Astrocyte (in vitro differentiated cells and primary cell): ENCODE measurements around the gene PCCA. TPM values are rescaled to one million over a fixed set of nuclear protein-coding genes. Genes with fewer than 3 reads are reported as not detected.

ENCODE experiments used
- DNase-seq: peaks from one replicate; pipeline ENCODE4 v3.0.0-alpha.2; 2010; ENCODE audit warnings: low read depth
- FAIRE-seq: peaks from 2 replicates; lab custom pipeline; 2011; peaks lifted over from hg19 to GRCh38; lab: Jason Lieb, UNC
- H2AFZ ChIP-seq: 2 replicates; pipeline ENCODE4 v1.6.0; 2012; ENCODE audit warnings: low read depth, low read length, inconsistent platforms
- H3K27ac ChIP-seq: 2 replicates; pipeline ENCODE4 v1.5.1; 2011; ENCODE audit warnings: low read depth, low read length, inconsistent platforms
- H3K27me3 ChIP-seq: 2 replicates; pipeline ENCODE4 v1.6.0; 2011; ENCODE audit warnings: low read length, inconsistent platforms; ENCODE audit not compliant: insufficient read depth
- H3K36me3 ChIP-seq: 2 replicates; pipeline ENCODE4 v1.5.1; 2011; ENCODE audit warnings: low read length, inconsistent platforms; ENCODE audit not compliant: insufficient read depth
- H3K4me1 ChIP-seq: 2 replicates; pipeline ENCODE4 v1.5.1; 2011; ENCODE audit warnings: low read length, inconsistent platforms; ENCODE audit not compliant: insufficient read depth
- H3K4me2 ChIP-seq: 2 replicates; pipeline ENCODE4 v1.6.0; 2012; ENCODE audit warnings: low read length, inconsistent platforms
- H3K4me3 ChIP-seq: 2 replicates; pipeline ENCODE4 v1.5.1; 2011; ENCODE audit warnings: low read depth, mild to moderate bottlenecking, low read length, inconsistent platforms; ENCODE audit not compliant: insufficient read depth
- H3K79me2 ChIP-seq: 2 replicates; pipeline ENCODE4 v1.6.0; 2012; ENCODE audit warnings: mild to moderate bottlenecking, low read length, inconsistent platforms; ENCODE audit not compliant: insufficient read depth
- H3K9ac ChIP-seq: 2 replicates; pipeline ENCODE4 v1.6.0; 2012; ENCODE audit warnings: mild to moderate bottlenecking, low read length, inconsistent platforms
- H3K9me3 ChIP-seq: 2 replicates; pipeline ENCODE4 v1.5.1; 2012; ENCODE audit warnings: low read depth, mild to moderate bottlenecking, low read length, inconsistent platforms; ENCODE audit not compliant: insufficient read depth
- H4K20me1 ChIP-seq: 2 replicates; pipeline ENCODE4 v1.6.0; 2012; ENCODE audit warnings: low read length, inconsistent platforms; ENCODE audit not compliant: insufficient read depth
- H3K27ac Mint-ChIP-seq: one replicate; pipeline ENCODE4 v1.8.0; 2021; ENCODE audit warnings: mild to moderate bottlenecking, mixed read lengths; ENCODE audit not compliant: unreplicated experiment
- H3K27me3 Mint-ChIP-seq: one replicate; pipeline ENCODE4 v1.8.0; 2021; ENCODE audit warnings: low read depth, mixed read lengths; ENCODE audit not compliant: unreplicated experiment
- H3K36me3 Mint-ChIP-seq: one replicate; pipeline ENCODE4 v1.8.0; 2021; ENCODE audit warnings: low read depth, mixed read lengths; ENCODE audit not compliant: unreplicated experiment
- H3K4me1 Mint-ChIP-seq: one replicate; pipeline ENCODE4 v1.8.0; 2021; ENCODE audit warnings: low read depth, mixed read lengths; ENCODE audit not compliant: unreplicated experiment
- H3K4me3 Mint-ChIP-seq: one replicate; pipeline ENCODE4 v1.8.0; 2021; ENCODE audit warnings: mild to moderate bottlenecking, moderate library complexity, mixed read lengths; ENCODE audit not compliant: unreplicated experiment
- H3K9me3 Mint-ChIP-seq: one replicate; pipeline ENCODE4 v1.8.0; 2021; ENCODE audit warnings: mild to moderate bottlenecking, mixed read lengths; ENCODE audit not compliant: unreplicated experiment
- EZH2 ChIP-seq: IDR thresholded peaks from 2 replicates; pipeline ENCODE4 v1.6.1; 2012; ENCODE audit warnings: mild to moderate bottlenecking, low read length, inconsistent platforms; ENCODE audit not compliant: insufficient read depth
- total RNA-seq: library from RNA; stranded (reverse); gene quantifications from 2 replicates; pipeline ENCODE4 v1.2.1, GENCODE V29; 2021
- TF ChIP-seq, protein P1 (sequence below): IDR thresholded peaks from 2 replicates; pipeline ENCODE4 v1.5.1; 2011; ENCODE audit warnings: low read depth, mild to moderate bottlenecking, inconsistent platforms, low read length, moderate library complexity; ENCODE audit not compliant: insufficient read depth

The PCCA gene
- total RNA-seq, 1 donor from 2014 or later: 13.9 TPM

DNA sequence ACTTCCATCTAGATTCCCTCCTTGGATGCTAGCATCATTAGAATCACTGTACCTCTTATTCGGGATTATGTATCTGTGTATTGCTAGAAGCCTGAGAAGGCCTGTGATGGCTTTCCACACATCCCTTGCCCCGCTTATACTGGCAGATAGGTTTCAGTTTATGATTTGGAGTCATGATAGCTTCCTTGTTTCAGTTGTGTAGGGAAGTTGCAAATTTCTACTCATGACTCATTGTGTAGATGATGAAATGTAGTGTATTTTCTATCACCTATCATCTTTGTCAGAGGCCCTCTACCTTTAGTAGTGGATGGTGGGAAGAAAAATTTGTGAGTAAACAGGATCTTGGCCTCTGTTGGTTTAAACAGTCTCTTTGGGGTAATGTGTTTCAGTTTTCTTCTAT lies 334.5 kb downstream of the PCCA start:
- TF ChIP-seq EZH2: no peak
- TF ChIP-seq, protein P1, sequence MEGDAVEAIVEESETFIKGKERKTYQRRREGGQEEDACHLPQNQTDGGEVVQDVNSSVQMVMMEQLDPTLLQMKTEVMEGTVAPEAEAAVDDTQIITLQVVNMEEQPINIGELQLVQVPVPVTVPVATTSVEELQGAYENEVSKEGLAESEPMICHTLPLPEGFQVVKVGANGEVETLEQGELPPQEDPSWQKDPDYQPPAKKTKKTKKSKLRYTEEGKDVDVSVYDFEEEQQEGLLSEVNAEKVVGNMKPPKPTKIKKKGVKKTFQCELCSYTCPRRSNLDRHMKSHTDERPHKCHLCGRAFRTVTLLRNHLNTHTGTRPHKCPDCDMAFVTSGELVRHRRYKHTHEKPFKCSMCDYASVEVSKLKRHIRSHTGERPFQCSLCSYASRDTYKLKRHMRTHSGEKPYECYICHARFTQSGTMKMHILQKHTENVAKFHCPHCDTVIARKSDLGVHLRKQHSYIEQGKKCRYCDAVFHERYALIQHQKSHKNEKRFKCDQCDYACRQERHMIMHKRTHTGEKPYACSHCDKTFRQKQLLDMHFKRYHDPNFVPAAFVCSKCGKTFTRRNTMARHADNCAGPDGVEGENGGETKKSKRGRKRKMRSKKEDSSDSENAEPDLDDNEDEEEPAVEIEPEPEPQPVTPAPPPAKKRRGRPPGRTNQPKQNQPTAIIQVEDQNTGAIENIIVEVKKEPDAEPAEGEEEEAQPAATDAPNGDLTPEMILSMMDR: no peak
- Histone ChIP-seq H3K79me2 (no peaks in the 10 kb centered on the region), H3K36me3 (peaks cover 5% of the 10 kb centered on the region), H4K20me1 (no peaks in the 10 kb centered on the region), H3K27ac (no peak overlapping the region), H3K27me3 (no peaks in the 10 kb centered on the region), H3K4me2 (no peak overlapping the region), H3K9ac (no peak overlapping the region), H3K4me1 (no peaks in the 10 kb centered on the region), H3K9me3 (no peaks in the 10 kb centered on the region), H2AFZ (no peak overlapping the region), H3K4me3 (no peak overlapping the region)
- H3K4me1 Mint-ChIP-seq: peaks cover 3% of the 10 kb centered on the region
- H3K4me3 Mint-ChIP-seq: no peak overlapping the region
- no peaks in the 10 kb centered on the region for H3K27me3 Mint-ChIP-seq
- no peak for DNase-seq
- peaks cover 5% of the 10 kb centered on the region for H3K36me3 Mint-ChIP-seq
- H3K27ac Mint-ChIP-seq: peak overlapping the region; percentile 54
- FAIRE-seq: no peak
- H3K9me3 Mint-ChIP-seq: peaks cover 2% of the 10 kb centered on the region

- TF ChIP-seq EZH2: no peak
- TF ChIP-seq, protein P1: no peak
- no peak overlapping the region for H3K9ac ChIP-seq
- no peak overlapping the region for H3K4me3 Mint-ChIP-seq
- H3K27me3 Mint-ChIP-seq: no peaks in the 10 kb centered on the region
- no peak overlapping the region for H3K4me2 ChIP-seq
- no peak overlapping the region for H3K27ac ChIP-seq
- H3K9me3 ChIP-seq: no peaks in the 10 kb centered on the region
- H4K20me1 ChIP-seq: no peaks in the 10 kb centered on the region
- peaks cover 5% of the 10 kb centered on the region for H3K36me3 ChIP-seq
- H3K27ac Mint-ChIP-seq: no peak overlapping the region
- FAIRE-seq (no peak), DNase-seq (no peak)
- H2AFZ ChIP-seq: no peak overlapping the region
- H3K36me3 Mint-ChIP-seq: peaks cover 6% of the 10 kb centered on the region
- no peaks in the 10 kb centered on the region for H3K79me2 ChIP-seq
- peaks cover 6% of the 10 kb centered on the region for H3K4me1 ChIP-seq
- H3K4me1 Mint-ChIP-seq: peaks cover 7% of the 10 kb centered on the region
- no peaks in the 10 kb centered on the region for H3K27me3 ChIP-seq
- no peak overlapping the region for H3K4me3 ChIP-seq
- no peaks in the 10 kb centered on the region for H3K9me3 Mint-ChIP-seq
Measured at GRCh38 chr13:100428986-100429385, 340.1 kb downstream of the PCCA start.

DNA sequence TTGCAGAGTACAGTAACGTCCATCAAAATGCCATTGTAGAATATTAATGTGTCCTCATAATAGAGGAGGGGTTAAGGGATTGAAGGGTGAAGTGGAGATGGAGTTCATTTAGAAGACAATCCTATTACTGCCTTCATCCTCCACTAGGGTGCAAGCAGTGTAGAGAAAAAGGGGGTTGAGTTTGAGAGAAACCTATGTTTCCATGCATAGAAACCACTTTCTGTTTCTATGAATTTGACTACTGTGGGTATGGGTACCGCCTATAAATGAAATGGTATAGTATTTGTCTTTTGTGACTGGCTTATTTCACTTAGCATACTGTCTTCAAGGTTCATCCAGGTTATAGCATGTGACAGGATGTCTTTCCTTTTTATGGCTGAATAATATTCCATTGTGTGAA lies 343.7 kb downstream of the PCCA start:
- peaks cover 20% of the 10 kb centered on the region for H3K4me1 Mint-ChIP-seq
- Histone ChIP-seq H3K27ac (no peak overlapping the region), H4K20me1 (no peaks in the 10 kb centered on the region), H3K4me2 (no peak overlapping the region), H3K79me2 (no peaks in the 10 kb centered on the region), H2AFZ (no peak overlapping the region), H3K9me3 (no peaks in the 10 kb centered on the region), H3K36me3 (no peaks in the 10 kb centered on the region), H3K4me1 (peaks cover 13% of the 10 kb centered on the region), H3K27me3 (no peaks in the 10 kb centered on the region), H3K9ac (no peak overlapping the region), H3K4me3 (no peak overlapping the region)
- no peaks in the 10 kb centered on the region for H3K27me3 Mint-ChIP-seq
- TF ChIP-seq, protein P1: no peak
- TF ChIP-seq EZH2: no peak
- no peak for FAIRE-seq
- no peak overlapping the region for H3K4me3 Mint-ChIP-seq
- no peaks in the 10 kb centered on the region for H3K9me3 Mint-ChIP-seq
- H3K27ac Mint-ChIP-seq: no peak overlapping the region
- no peak for DNase-seq
- H3K36me3 Mint-ChIP-seq: peaks cover 8% of the 10 kb centered on the region
